ENCODE measurements around the gene TRPM2.
A peak's percentile ranks its signal among the peaks of the same experiment; 100 is the strongest.

The TRPM2 gene

DNA sequence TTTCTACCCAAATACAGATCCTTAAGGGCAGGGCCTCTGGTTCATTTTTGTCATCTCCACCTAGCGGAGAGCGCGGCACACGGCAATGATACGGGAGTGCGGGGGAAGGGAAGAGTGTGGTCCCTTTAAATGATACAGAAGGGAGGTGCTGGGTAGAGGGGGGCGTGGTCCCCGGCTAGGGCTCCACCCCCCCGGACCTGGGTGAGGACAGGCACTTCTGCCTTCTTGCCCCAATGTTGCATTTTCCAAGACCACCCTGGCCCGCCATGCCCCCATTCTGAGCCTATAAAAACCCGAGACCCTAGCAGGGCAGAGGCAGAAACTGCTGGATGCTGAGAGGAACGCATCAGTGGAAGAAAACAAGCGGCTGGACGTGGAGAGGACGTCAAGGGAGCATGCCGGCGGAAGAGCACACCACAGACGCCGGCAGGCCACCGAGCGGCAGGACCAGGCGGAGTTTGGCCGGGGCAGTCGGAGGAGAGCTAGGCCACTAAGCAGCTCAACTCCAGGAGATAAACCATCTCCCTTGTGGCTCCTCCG lies 131.9 kb downstream of the TRPM2 start:
- DNase-seq (ENCODE audit: low read depth), result peak; percentile 53

DNA sequence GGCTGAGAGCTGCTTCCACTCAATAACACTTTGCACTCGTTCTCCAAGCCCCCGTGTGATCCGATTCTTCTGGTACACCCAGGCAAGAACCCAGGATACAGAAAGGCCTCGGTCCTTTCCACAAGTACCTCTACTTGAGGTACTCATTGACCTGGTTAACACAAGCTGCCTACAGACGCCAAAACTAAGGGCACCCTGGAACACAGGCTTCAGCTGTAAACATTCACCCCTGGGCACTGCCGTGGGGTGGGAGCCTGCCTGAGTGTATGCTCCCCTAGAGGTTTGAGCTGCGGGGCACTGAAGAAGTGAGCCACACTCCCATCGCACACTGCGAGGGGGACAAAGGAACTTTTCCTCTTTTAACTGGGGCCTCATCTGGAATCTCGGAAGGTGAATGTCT lies 132.4 kb downstream of the TRPM2 start:
- no peak for DNase-seq (ENCODE audit: low read depth)

DNA sequence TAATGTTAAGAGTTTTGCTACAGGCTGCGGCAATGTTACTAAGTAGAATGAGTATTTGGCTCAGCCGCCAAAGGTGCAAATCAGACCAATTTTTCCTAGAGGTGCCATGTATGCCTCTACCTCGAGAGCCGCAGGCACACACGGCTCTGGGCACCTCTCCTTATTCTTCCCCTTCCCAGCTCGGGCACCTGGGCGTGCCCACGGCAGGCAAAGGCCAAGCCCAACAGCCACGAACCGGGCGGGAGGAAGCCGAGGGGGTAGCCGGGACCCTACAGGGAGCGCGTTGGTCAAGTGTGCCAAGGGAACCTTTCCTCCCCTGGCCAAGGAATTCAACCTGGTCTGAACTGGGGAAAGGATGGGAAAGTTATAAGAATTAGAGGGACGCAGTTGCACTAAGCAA lies 132.9 kb downstream of the TRPM2 start:
- DNase-seq (ENCODE audit: low read depth), result no peak

DNA sequence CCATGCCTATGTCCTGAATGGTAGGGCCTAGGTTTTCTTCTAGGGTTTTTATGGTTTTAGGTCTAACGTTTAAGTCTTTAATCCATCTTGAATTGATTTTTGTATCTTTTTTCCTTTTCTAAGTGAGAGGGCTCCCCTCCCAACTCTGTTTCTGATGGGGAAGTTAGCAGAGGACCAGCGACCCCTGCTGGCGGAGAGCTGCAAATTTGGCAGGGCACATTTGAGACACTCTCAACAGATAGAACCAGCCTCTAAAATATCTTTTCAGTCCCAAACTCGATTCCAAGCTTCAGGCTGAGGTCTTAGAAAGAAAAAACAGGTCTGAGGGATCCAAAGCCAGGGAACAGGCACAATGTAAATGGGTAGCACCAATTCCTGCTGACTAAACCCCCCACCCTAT lies 134.4 kb downstream of the TRPM2 start:
- peak; percentile 48 for DNase-seq (ENCODE audit: low read depth)

DNA sequence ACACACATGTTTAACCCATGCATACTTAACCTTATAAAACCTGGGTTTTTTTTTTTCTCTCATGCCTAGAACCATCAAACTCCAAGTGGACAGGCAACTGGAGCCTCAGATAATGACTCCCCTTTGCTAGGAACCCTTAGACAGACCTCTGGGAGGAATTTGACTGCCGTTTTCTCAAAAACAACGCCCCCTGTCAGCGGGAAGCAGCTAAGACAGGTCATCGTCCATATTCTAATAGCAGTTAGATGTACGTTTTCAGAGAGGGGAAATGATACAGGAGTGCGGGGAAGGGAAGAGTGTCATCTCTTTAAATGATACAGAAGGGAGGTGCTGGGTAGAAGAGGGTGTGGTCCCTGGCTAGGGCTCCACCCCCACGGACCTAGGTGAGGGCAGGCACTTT lies 136.5 kb downstream of the TRPM2 start:
- DNase-seq (ENCODE audit: low read depth), result no peak

DNA sequence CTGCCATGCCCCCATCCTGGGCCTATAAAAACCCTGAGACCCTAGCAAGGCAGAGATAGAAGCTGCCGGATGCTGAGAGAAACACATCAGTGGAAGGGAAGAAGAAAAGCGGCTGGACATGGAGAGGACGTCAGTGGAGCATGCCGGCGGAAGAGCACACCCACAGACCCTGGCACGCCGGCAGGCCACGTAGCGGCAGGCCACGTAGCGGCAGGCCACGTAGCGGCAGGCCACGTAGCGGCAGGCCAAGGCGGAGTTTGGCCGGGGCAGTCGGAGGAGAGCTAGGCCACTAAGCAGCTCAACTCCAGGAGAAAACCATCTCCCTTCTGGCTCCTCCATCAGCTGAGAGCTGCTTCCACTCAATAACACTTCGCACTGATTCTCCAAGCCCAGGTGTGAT lies 137.0 kb downstream of the TRPM2 start:
- DNase-seq (ENCODE audit: low read depth), result no peak

DNA sequence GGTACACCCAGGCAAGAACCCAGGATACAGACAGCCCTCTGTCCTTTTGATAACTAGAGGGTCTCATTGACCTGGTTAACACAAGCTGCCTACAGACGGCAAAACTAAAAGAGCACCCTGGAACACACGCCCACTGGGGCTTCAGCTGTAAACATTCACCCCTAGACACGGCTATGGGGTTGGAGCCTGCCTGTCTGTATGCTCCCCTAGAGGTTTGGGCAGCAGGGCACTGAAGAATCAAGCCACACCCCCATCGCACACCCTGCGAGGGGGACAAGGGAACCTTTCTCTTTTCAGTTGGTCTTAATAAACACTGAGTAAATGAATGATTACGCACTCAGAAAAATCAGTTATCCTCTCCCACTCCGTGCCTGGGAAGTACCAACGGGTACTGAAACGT lies 137.4 kb downstream of the TRPM2 start:
- no peak for DNase-seq (ENCODE audit: low read depth)

Data from activated T-cell treated with anti-CD3 and anti-CD28 coated beads for 48 hours (primary cell).